ENCODE results near the gene SUSD2.
"Not testable (repeated sequence)": the region's sequence is repeated elsewhere in the genome, so short reads cannot be mapped to it uniquely, and the experiment has no call there.

SUSD2 gene

GRCh38 chr22:24190596-24191208, 9.4 kb downstream of the SUSD2 start:
- no peak for DNase-seq

- no peak for DNase-seq
These were observed 10.1 kb downstream of the SUSD2 start for GRCh38 chr22:24191381-24191841.

- DNase-seq: no peak
These were observed 10.6 kb downstream of the SUSD2 start for GRCh38 chr22:24191893-24192292.

- DNase-seq: no peak
These were observed 17.4 kb downstream of the SUSD2 start for GRCh38 chr22:24198682-24199052.

- no peak for DNase-seq
These were observed 19.4 kb downstream of the SUSD2 start for GRCh38 chr22:24200619-24201212.

- no peak for DNase-seq
These were observed 20.7 kb downstream of the SUSD2 start for GRCh38 chr22:24201681-24202614.

GRCh38 chr22:24203856-24204255, 22.6 kb downstream of the SUSD2 start:
- not testable (repeated sequence) for DNase-seq

- DNase-seq: no peak
These were observed 24.3 kb downstream of the SUSD2 start for GRCh38 chr22:24205438-24206195.

GRCh38 chr22:24206460-24207263, 25.4 kb downstream of the SUSD2 start:
- DNase-seq: not testable (repeated sequence)

- DNase-seq: no peak
These were observed 26.2 kb downstream of the SUSD2 start for GRCh38 chr22:24207264-24208011.

GRCh38 chr22:24208012-24208749, 26.9 kb downstream of the SUSD2 start:
- no peak for DNase-seq

GRCh38 chr22:24209016-24209415, 27.7 kb downstream of the SUSD2 start:
- no peak for DNase-seq

- DNase-seq: no peak
These were observed 28.4 kb downstream of the SUSD2 start for GRCh38 chr22:24209687-24210086.

GRCh38 chr22:24210409-24210808, 29.1 kb downstream of the SUSD2 start:
- not testable (repeated sequence) for DNase-seq

- DNase-seq: not testable (repeated sequence)
These were observed 30.4 kb downstream of the SUSD2 start for GRCh38 chr22:24211716-24212115.

GRCh38 chr22:24213111-24213510, 31.8 kb downstream of the SUSD2 start:
- DNase-seq: not testable (repeated sequence)

- DNase-seq: no peak
These were observed 33.4 kb downstream of the SUSD2 start for GRCh38 chr22:24214467-24215285.

- DNase-seq: no peak
These were observed 35.4 kb downstream of the SUSD2 start for GRCh38 chr22:24216541-24217209.

- DNase-seq: no peak
These were observed 36.1 kb downstream of the SUSD2 start for GRCh38 chr22:24217384-24217783.
